ENCODE results near the gene AMELX. TPM values are rescaled to one million over a fixed set of nuclear protein-coding genes. Genes with fewer than 3 reads are reported as not detected.

Gene AMELX
- polyA plus RNA-seq, 1 donor (not counting 4 experiments of a cell fraction or from before 2014, with no cell fraction given): not detected

GRCh38 chrX:11331788-11332187 is 38.6 kb downstream of the AMELX start:
- Histone ChIP-seq H3K4me1 (ENCODE audit: control insufficient read depth, extremely low read depth, insufficient read depth, low read length) (no peaks in the 10 kb centered on the region), H3K9ac (ENCODE audit: control insufficient read depth, extremely low read depth, insufficient read depth, low read length) (no peak overlapping the region), H4K20me1 (ENCODE audit: control insufficient read depth, extremely low read depth, insufficient read depth, low read length) (no peaks in the 10 kb centered on the region), H3K79me2 (ENCODE audit: control insufficient read depth, insufficient read depth, low read length) (no peaks in the 10 kb centered on the region), H3K27ac (ENCODE audit: control insufficient read depth, insufficient read depth, low read length) (no peak overlapping the region), H3K36me3 (ENCODE audit: control insufficient read depth in 2 of 2, extremely low read depth in 1 of 2, insufficient read depth in 2 of 2, low read length in 2 of 2) (no peaks in the 10 kb centered on the region), H3K4me2 (ENCODE audit: control insufficient read depth, extremely low read depth, insufficient read depth, low read depth, low read length) (no peak overlapping the region), H2AFZ (ENCODE audit: control insufficient read depth, low read length) (no peak overlapping the region), H3K9me3 (ENCODE audit: control insufficient read depth, low read depth, low read length) (no peaks in the 10 kb centered on the region), H3K4me3 (ENCODE audit: control insufficient read depth in 2 of 3, extremely low read depth in 1 of 3, insufficient read depth in 2 of 3, low read depth in 1 of 3, low read length in 3 of 3) (no peak overlapping the region), H3K27me3 (ENCODE audit: control insufficient read depth, extremely low read depth, insufficient read depth, low read length) (no peaks in the 10 kb centered on the region), H3K9me1 (ENCODE audit: control insufficient read depth, extremely low read depth, insufficient read depth, low read length) (no peaks in the 10 kb centered on the region)
- TF ChIP-seq EZH2 (IDR thresholded peaks at IDR 0.05; ENCODE audit: low read length) (no peak), CTCF (optimal IDR thresholded peaks at IDR 0.05 in 1 of 3, IDR thresholded peaks at IDR 0.05 in 1 of 3, conservative IDR thresholded peaks at IDR 0.05 in 1 of 3; ENCODE audit: extremely low read depth in 1 of 3, insufficient read depth in 2 of 3, low read length in 3 of 3) (no peak)
- dilution Hi-C loops (cut with MboI; ENCODE audit: extremely low pct_ligation_motif_present, low sequenced_read_pairs): no loop called here
- DNase-seq (ENCODE audit: low read depth, low spot score) (no peak), FAIRE-seq (no peak)

DNA sequence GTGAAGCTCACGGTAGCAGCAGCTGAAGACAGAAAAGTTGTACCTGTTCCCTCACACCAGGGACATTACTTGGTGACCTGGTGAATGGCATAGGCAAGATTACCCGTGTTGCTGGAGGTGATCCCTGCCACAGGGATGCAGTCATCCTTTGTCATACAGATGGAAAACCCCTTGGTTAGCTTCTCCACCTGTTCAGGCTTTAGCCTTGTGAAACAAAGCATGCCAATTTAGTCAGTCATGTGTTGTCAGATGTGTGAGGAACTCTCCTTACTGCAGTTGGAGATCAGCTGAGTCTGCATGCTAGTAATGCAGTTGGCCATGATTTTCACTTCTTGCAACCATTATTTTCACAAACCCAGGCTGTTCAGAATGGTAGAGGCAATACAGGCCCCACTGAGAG is 41.0 kb downstream of the AMELX start:
- no peak for FAIRE-seq
- no peak overlapping the region for H3K4me3 ChIP-seq (ENCODE audit: control insufficient read depth in 2 of 3, extremely low read depth in 1 of 3, insufficient read depth in 2 of 3, low read depth in 1 of 3, low read length in 3 of 3)
- dilution Hi-C loops (cut with MboI; ENCODE audit: extremely low pct_ligation_motif_present, low sequenced_read_pairs): no loop called here
- no peaks in the 10 kb centered on the region for H3K27me3 ChIP-seq (ENCODE audit: control insufficient read depth, extremely low read depth, insufficient read depth, low read length)
- H3K27ac ChIP-seq (ENCODE audit: control insufficient read depth, insufficient read depth, low read length): no peak overlapping the region
- H3K9ac ChIP-seq (ENCODE audit: control insufficient read depth, extremely low read depth, insufficient read depth, low read length): no peak overlapping the region
- H2AFZ ChIP-seq (ENCODE audit: control insufficient read depth, low read length): no peak overlapping the region
- no peak for DNase-seq (ENCODE audit: low read depth, low spot score)
- no peaks in the 10 kb centered on the region for H3K4me1 ChIP-seq (ENCODE audit: control insufficient read depth, extremely low read depth, insufficient read depth, low read length)
- H3K79me2 ChIP-seq (ENCODE audit: control insufficient read depth, insufficient read depth, low read length): no peaks in the 10 kb centered on the region
- H3K9me1 ChIP-seq (ENCODE audit: control insufficient read depth, extremely low read depth, insufficient read depth, low read length): no peaks in the 10 kb centered on the region
- H4K20me1 ChIP-seq (ENCODE audit: control insufficient read depth, extremely low read depth, insufficient read depth, low read length): no peaks in the 10 kb centered on the region
- no peaks in the 10 kb centered on the region for H3K9me3 ChIP-seq (ENCODE audit: control insufficient read depth, low read depth, low read length)
- no peak overlapping the region for H3K4me2 ChIP-seq (ENCODE audit: control insufficient read depth, extremely low read depth, insufficient read depth, low read depth, low read length)
- no peaks in the 10 kb centered on the region for H3K36me3 ChIP-seq (ENCODE audit: control insufficient read depth in 2 of 2, extremely low read depth in 1 of 2, insufficient read depth in 2 of 2, low read length in 2 of 2)
- TF ChIP-seq CTCF (optimal IDR thresholded peaks at IDR 0.05 in 1 of 3, IDR thresholded peaks at IDR 0.05 in 1 of 3, conservative IDR thresholded peaks at IDR 0.05 in 1 of 3; ENCODE audit: extremely low read depth in 1 of 3, insufficient read depth in 2 of 3, low read length in 3 of 3) (no peak), EZH2 (IDR thresholded peaks at IDR 0.05; ENCODE audit: low read length) (no peak)
